Stomach (tissue), 4 donors: ENCODE data around the gene NPDC1.

Experiments
- EP300 ChIP-seq: sonication (generic); formaldehyde crosslinking; IDR thresholded peaks from one replicate; pipeline ENCODE4 v1.6.1; 2017; ENCODE audit warnings: antibody characterized with exemption
- POLR2A ChIP-seq, 4 donors: fragments of 450-650 bp; IDR thresholded peaks; one replicate each; pipeline ENCODE4 v1.6.1; 2016; ENCODE audit warnings: antibody characterized with exemption in 4 of 4, control low read depth in 2 of 4, mild to moderate bottlenecking in 1 of 4, moderate library complexity in 1 of 4
- POLR2AphosphoS5 ChIP-seq, 3 donors: sonication (generic); formaldehyde crosslinking; IDR thresholded peaks; one replicate each; pipeline ENCODE4 v1.6.1; 2016; ENCODE audit warnings: antibody characterized with exemption in 3 of 3
- TF ChIP-seq, protein P1 (sequence below), 7 experiments: fragments of 450-650 bp in 4 of 7; fragments of 200-600 bp in 3 of 7; sonication (generic) in 3 of 7; IDR thresholded peaks; one replicate each; pipeline ENCODE4 v1.5.1; 2016 to 2019; ENCODE audit warnings: antibody characterized with exemption in 7 of 7, control low read depth in 2 of 7, mild to moderate bottlenecking in 1 of 7

DNA sequence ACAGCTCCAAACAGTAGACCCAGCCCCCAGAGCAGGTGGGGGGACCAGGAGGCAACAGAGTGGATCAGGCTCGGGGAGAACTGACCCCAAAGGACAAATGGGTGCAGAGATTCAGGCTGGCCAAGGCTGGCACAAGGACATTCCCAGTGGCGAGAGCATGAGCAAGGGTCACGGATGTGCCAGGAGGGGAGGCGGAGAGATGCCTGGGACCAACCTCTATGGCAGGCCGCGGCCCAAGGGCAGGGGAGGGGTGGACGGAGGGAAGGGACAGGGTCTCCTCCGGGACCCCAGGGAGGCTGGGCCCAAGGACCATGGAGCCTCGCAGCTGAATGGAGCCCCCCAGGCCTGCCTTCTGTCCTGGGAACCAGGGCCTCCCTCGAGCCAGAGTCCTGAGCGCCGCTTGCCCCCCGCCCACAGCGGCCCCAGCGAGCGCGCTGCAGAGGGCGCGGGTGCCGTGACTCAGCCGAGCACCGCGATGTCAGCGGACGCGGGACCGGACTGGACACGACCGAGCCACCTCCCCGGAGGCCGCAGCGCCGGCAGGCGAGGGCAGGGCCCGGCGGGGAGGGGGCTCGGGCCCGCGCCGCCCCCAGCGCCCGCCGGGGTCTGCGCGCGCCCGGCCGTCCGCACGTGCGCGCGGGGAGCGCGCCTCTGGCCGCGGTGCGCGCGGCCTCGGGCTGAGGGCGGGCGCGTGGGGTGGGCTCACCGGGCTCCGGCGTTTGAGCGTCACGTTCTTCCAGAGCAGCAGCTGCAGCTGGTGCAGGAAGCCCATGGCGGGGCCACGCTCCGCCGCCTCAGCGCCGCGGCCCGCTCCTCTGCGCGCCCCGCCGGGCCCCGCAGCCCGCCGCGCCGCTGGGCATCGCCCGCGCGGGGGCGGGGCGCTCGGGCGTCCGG is 18.4 kb downstream of the NPDC1 start, which contains the start of gene ABCA2:
- no peak for TF ChIP-seq EP300
- TF ChIP-seq, protein P1, sequence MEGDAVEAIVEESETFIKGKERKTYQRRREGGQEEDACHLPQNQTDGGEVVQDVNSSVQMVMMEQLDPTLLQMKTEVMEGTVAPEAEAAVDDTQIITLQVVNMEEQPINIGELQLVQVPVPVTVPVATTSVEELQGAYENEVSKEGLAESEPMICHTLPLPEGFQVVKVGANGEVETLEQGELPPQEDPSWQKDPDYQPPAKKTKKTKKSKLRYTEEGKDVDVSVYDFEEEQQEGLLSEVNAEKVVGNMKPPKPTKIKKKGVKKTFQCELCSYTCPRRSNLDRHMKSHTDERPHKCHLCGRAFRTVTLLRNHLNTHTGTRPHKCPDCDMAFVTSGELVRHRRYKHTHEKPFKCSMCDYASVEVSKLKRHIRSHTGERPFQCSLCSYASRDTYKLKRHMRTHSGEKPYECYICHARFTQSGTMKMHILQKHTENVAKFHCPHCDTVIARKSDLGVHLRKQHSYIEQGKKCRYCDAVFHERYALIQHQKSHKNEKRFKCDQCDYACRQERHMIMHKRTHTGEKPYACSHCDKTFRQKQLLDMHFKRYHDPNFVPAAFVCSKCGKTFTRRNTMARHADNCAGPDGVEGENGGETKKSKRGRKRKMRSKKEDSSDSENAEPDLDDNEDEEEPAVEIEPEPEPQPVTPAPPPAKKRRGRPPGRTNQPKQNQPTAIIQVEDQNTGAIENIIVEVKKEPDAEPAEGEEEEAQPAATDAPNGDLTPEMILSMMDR (IDR thresholded peaks at IDR 0.05), result no peak
- TF ChIP-seq POLR2AphosphoS5 (IDR thresholded peaks at IDR 0.05), result no peak
- no peak for TF ChIP-seq POLR2A (IDR thresholded peaks at IDR 0.05)
